HepG2 (cell line): ENCODE results near the gene OSBPL3. TPM values are rescaled to one million over a fixed set of nuclear protein-coding genes. Genes with fewer than 3 reads are reported as not detected.

Experiments
- ATF7 ChIP-seq, 2 experiments: fragments of 450-650 bp in 1 of 2; sonication (generic) in 1 of 2; formaldehyde crosslinking in 1 of 2; IDR thresholded peaks; 2 replicates each; pipeline versions ENCODE4 v1.4.0 to v1.6.1; 2016 to 2020; ENCODE audit warnings: antibody characterized with exemption in 1 of 2, mild to moderate bottlenecking in 1 of 2, missing genetic modification reagents in 1 of 2
- ERF ChIP-seq: IDR thresholded peaks from 2 replicates; pipeline ENCODE4 v1.6.1; 2018; ENCODE audit warnings: missing biosample characterization, missing genetic modification reagents
- HNF4A ChIP-seq: sonication (generic); formaldehyde crosslinking; IDR thresholded peaks from 2 replicates; pipeline ENCODE4 v1.4.0; 2020; ENCODE audit warnings: missing genetic modification reagents
- HNRNPLL ChIP-seq: fragments of 200-400 bp; formaldehyde crosslinking; IDR thresholded peaks from 2 replicates; pipeline ENCODE4 v1.6.1; 2017; ENCODE audit warnings: mild to moderate bottlenecking, low read depth, low read length; ENCODE audit not compliant: poor library complexity, severe bottlenecking
- KDM5B ChIP-seq: sonication (generic); formaldehyde crosslinking; IDR thresholded peaks from 2 replicates; pipeline ENCODE4 v1.4.0; 2020; ENCODE audit warnings: missing genetic modification reagents, mild to moderate bottlenecking, borderline replicate concordance
- MAF1 ChIP-seq: sonication (generic); formaldehyde crosslinking; IDR thresholded peaks from 2 replicates; pipeline ENCODE4 v1.5.0; 2020; ENCODE audit warnings: missing genetic modification reagents, borderline replicate concordance
- MYC ChIP-seq: sonication (generic); formaldehyde crosslinking; IDR thresholded peaks from 2 replicates; pipeline ENCODE4 v1.9.0; 2021; ENCODE audit warnings: missing genetic modification reagents, borderline replicate concordance
- RFXANK ChIP-seq: IDR thresholded peaks from 2 replicates; pipeline ENCODE4 v1.6.1; 2016
- SP2 ChIP-seq: sonication (generic); formaldehyde crosslinking; IDR thresholded peaks from 2 replicates; pipeline ENCODE4 v1.5.1; 2020; ENCODE audit warnings: mild to moderate bottlenecking, missing genetic modification reagents
- WIZ ChIP-seq: sonication (generic); formaldehyde crosslinking; IDR thresholded peaks from 2 replicates; pipeline ENCODE4 v1.5.1; 2020; ENCODE audit warnings: mild to moderate bottlenecking, missing genetic modification reagents
- ZFX ChIP-seq: sonication (generic); formaldehyde crosslinking; IDR thresholded peaks from 2 replicates; pipeline ENCODE4 v1.4.0; 2020; ENCODE audit warnings: mild to moderate bottlenecking, low read depth, missing genetic modification reagents, moderate library complexity
- ZNF251 ChIP-seq: sonication (generic); formaldehyde crosslinking; IDR thresholded peaks from 2 replicates; pipeline ENCODE4 v1.9.0; 2021; ENCODE audit warnings: mild to moderate bottlenecking, missing genetic modification reagents
- ZNF546 ChIP-seq: sonication (generic); formaldehyde crosslinking; conservative IDR thresholded peaks from 2 replicates; pipeline ENCODE4 v1.8.1; 2023; ENCODE audit warnings: mild to moderate bottlenecking, missing genetic modification reagents
- polyA plus RNA-seq, 8 experiments: library from polyadenylated mRNA; depleted of rRNA in 3 of 8; stranded (reverse) in 7 of 8; unstranded in 1 of 8; fragments of >200 nt; fragmentation: Illumina TruSeq in 4 of 8; extraction: Trizol in 4 of 8; gene quantifications; 2 replicates each; pipeline versions ENCODE4 v1.2.1 to v1.2.3, GENCODE V29; 2011 to 2016; ENCODE audit warnings: low read depth in 4 of 8, missing spikeins in 1 of 8, mixed read lengths in 1 of 8; ENCODE audit not compliant: insufficient read depth in 1 of 8
- total RNA-seq, 5 experiments: library from RNA; depleted of rRNA; stranded (reverse); fragments of >200 nt; fragmentation: Illumina TruSeq; extraction: Trizol; gene quantifications; 2 replicates each; pipeline ENCODE4 v1.2.3, GENCODE V29; 2016; ENCODE audit warnings: low read depth in 1 of 5
- TF ChIP-seq, protein P1 (sequence below): IDR thresholded peaks from 2 replicates; pipeline ENCODE4 v1.6.1; 2012; ENCODE audit warnings: low read depth, low read length, improper control_type of control experiment
- TF ChIP-seq, protein P2 (sequence below): sonication (generic); formaldehyde crosslinking; IDR thresholded peaks from 2 replicates; pipeline ENCODE4 v1.8.0; 2022; ENCODE audit warnings: low read depth, missing genetic modification reagents
- TF ChIP-seq, protein P3 (sequence below): IDR thresholded peaks from 2 replicates; pipeline ENCODE4 v1.6.1; 2016; ENCODE audit warnings: low read depth
- TF ChIP-seq, protein P4 (sequence below): sonication (generic); formaldehyde crosslinking; IDR thresholded peaks from 2 replicates; pipeline ENCODE4 v1.5.0; 2020; ENCODE audit warnings: missing genetic modification reagents
- TF ChIP-seq, protein P5 (sequence below): sonication (generic); formaldehyde crosslinking; IDR thresholded peaks from 2 replicates; pipeline ENCODE4 v1.5.0; 2020; ENCODE audit warnings: mild to moderate bottlenecking, missing genetic modification reagents
- TF ChIP-seq, protein P6 (sequence below): sonication (generic); formaldehyde crosslinking; conservative IDR thresholded peaks from 2 replicates; pipeline ENCODE4 v1.4.0; 2020; ENCODE audit warnings: missing genetic modification reagents

The OSBPL3 gene
- total and polyA plus RNA-seq, 2 of the 13 experiments (the other 11 are each of a cell fraction or from before 2014, with no cell fraction given), result 8.8 to 28.9 TPM

DNA sequence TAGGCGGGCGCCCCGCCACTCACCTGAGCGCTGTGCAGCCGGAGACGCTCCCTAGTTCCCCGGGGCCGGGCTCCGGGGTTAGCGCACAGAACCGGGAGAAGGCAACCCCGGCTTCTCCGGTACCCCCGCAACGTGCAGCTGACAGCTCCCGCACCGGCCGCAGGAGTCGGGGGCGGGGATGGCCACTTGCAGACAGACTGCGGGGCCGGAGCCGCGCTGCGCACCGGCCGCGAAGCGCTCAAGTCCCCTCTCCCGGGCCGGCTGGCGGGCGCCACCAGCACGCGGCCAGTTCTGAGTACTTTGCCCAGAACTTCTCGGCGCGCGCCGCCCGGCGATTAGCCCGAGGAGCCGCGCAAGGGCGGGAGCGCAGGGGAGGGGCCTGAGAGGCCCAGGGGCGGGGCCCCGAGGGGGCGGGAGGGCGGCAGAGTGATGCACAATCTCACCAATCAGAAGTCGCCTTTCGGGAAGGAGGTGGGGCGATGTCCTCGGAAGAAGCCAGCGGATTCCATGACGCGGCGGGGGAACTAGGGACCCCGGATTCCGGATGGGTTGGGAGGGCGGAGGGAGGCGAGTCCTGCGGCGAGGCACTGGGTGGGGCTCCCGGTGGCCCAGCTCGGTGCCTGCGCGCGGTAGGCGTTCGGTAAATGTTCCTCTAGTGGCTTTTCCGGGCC lies at the start of gene OSBPL3 (continued):
- TF ChIP-seq, protein P1, sequence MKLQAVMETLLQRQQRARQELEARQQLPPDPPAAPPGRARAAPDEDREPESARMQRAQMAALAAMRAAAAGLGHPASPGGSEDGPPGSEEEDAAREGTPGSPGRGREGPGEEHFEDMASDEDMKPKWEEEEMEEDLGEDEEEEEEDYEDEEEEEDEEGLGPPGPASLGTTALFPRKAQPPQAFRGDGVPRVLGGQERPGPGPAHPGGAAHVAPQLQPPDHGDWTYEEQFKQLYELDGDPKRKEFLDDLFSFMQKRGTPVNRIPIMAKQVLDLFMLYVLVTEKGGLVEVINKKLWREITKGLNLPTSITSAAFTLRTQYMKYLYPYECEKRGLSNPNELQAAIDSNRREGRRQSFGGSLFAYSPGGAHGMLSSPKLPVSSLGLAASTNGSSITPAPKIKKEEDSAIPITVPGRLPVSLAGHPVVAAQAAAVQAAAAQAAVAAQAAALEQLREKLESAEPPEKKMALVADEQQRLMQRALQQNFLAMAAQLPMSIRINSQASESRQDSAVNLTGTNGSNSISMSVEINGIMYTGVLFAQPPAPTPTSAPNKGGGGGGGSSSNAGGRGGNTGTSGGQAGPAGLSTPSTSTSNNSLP, result no peak
- TF ChIP-seq KDM5B, result peak; percentile 87
- peak; percentile 59; the same call in 1 of the 2 replicates for TF ChIP-seq ZFX (CRISPR knock-in tag)
- TF ChIP-seq, protein P2, sequence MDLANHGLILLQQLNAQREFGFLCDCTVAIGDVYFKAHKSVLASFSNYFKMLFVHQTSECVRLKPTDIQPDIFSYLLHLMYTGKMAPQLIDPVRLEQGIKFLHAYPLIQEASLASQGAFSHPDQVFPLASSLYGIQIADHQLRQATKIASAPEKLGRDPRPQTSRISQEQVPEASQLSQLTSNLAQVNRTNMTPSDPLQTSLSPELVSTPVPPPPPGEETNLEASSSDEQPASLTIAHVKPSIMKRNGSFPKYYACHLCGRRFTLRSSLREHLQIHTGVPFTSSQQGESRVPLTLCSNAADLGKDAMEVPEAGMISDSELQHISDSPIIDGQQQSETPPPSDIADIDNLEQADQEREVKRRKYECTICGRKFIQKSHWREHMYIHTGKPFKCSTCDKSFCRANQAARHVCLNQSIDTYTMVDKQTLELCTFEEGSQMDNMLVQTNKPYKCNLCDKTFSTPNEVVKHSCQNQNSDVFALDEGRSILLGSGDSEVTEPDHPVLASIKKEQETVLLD (CRISPR knock-in tag), result peak; percentile 92
- peak; percentile 72 for TF ChIP-seq HNRNPLL
- TF ChIP-seq, protein P3, sequence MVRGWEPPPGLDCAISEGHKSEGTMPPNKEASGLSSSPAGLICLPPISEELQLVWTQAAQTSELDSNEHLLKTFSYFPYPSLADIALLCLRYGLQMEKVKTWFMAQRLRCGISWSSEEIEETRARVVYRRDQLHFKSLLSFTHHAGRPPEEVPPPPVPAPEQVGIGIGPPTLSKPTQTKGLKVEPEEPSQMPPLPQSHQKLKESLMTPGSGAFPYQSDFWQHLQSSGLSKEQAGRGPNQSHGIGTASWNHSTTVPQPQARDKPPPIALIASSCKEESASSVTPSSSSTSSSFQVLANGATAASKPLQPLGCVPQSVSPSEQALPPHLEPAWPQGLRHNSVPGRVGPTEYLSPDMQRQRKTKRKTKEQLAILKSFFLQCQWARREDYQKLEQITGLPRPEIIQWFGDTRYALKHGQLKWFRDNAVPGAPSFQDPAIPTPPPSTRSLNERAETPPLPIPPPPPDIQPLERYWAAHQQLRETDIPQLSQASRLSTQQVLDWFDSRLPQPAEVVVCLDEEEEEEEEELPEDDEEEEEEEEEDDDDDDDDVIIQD (CRISPR knock-in tag), result 0 out of 2 replicates have a peak, but pooled peaks have one; percentile 34
- TF ChIP-seq, protein P4, sequence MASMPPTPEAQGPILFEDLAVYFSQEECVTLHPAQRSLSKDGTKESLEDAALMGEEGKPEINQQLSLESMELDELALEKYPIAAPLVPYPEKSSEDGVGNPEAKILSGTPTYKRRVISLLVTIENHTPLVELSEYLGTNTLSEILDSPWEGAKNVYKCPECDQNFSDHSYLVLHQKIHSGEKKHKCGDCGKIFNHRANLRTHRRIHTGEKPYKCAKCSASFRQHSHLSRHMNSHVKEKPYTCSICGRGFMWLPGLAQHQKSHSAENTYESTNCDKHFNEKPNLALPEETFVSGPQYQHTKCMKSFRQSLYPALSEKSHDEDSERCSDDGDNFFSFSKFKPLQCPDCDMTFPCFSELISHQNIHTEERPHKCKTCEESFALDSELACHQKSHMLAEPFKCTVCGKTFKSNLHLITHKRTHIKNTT (CRISPR knock-in tag), result no peak
- TF ChIP-seq ATF7 (IDR thresholded peaks at IDR 0.05), result no peak
- peak; percentile 22; the same call in 1 of the 2 replicates for TF ChIP-seq ATF7 (CRISPR knock-in tag; IDR thresholded peaks at IDR 0.05)
- no peak for TF ChIP-seq RFXANK (CRISPR knock-in tag)
- TF ChIP-seq, protein P5, sequence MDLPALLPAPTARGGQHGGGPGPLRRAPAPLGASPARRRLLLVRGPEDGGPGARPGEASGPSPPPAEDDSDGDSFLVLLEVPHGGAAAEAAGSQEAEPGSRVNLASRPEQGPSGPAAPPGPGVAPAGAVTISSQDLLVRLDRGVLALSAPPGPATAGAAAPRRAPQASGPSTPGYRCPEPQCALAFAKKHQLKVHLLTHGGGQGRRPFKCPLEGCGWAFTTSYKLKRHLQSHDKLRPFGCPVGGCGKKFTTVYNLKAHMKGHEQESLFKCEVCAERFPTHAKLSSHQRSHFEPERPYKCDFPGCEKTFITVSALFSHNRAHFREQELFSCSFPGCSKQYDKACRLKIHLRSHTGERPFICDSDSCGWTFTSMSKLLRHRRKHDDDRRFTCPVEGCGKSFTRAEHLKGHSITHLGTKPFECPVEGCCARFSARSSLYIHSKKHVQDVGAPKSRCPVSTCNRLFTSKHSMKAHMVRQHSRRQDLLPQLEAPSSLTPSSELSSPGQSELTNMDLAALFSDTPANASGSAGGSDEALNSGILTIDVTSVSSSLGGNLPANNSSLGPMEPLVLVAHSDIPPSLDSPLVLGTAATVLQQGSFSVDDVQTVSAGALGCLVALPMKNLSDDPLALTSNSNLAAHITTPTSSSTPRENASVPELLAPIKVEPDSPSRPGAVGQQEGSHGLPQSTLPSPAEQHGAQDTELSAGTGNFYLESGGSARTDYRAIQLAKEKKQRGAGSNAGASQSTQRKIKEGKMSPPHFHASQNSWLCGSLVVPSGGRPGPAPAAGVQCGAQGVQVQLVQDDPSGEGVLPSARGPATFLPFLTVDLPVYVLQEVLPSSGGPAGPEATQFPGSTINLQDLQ (CRISPR knock-in tag), result 0 out of 2 replicates have a peak, but pooled peaks have one; percentile 29
- peak; percentile 60; the same call in 1 of the 2 replicates for TF ChIP-seq ZNF546
- no peak for TF ChIP-seq ERF (CRISPR knock-in tag)
- TF ChIP-seq MAF1 (CRISPR knock-in tag), result 0 out of 2 replicates have a peak, but pooled peaks have one; percentile 56
- TF ChIP-seq, protein P6, sequence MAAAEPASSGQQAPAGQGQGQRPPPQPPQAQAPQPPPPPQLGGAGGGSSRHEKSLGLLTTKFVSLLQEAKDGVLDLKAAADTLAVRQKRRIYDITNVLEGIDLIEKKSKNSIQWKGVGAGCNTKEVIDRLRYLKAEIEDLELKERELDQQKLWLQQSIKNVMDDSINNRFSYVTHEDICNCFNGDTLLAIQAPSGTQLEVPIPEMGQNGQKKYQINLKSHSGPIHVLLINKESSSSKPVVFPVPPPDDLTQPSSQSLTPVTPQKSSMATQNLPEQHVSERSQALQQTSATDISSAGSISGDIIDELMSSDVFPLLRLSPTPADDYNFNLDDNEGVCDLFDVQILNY (CRISPR knock-in tag), result peak; percentile 39; the same call in 1 of the 2 replicates
- 0 out of 2 replicates have a peak, but pooled peaks have one; percentile 28 for TF ChIP-seq HNF4A (CRISPR knock-in tag)
- peak; percentile 93 for TF ChIP-seq SP2 (CRISPR knock-in tag)
- TF ChIP-seq WIZ, result no peak
- no peak for TF ChIP-seq ZNF251 (CRISPR knock-in tag)
- peak; percentile 84 for TF ChIP-seq MYC (CRISPR knock-in tag)
